ENCODE measurements around the gene ASGR1.
"Not testable (repeated sequence)": the region's sequence is repeated elsewhere in the genome, so short reads cannot be mapped to it uniquely, and the experiment has no call there.

The ASGR1 gene

DNA sequence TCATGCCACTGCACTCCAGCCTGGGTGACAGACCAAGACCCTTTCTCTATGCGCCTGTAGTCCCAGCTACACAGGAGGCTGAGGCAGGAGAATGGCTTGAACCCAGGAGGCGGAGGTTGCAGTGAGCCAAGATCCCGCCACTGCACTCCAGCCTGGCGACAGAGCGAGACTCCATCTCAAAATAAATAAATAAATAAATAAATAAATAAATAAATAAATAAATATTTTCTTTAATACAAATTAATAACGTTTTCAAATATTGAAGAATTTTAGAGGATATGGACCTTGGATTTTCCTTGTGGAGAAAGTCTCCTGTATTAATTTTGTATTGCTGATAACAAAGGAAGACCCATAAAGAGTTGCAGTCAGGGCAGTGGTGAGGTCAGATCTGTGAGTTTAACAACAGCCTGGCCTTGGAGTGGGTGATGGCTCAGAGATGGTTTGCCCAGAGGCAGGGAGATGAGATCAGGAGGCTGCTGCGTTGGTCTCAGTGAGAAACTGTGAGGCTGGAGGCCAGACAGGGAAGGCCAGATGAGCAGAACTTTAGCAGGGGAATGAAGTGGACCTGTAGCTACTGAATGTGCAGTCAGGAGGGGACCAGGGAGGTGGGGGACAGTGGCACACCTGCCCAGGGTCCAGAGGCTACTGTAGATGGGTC lies 4.4 kb upstream of the ASGR1 start:
- Histone ChIP-seq H2BK15ac (ENCODE audit: low read depth, poor library complexity, severe bottlenecking) (no peak overlapping the region), H3K36me3 (ENCODE audit: control insufficient read depth in 1 of 2, insufficient read depth in 2 of 2, low read depth in 1 of 2, low read length in 2 of 2) (peaks cover 10 to 14% of the 10 kb centered on the region in 2 experiments), H4K8ac (ENCODE audit: low read length) (no peak overlapping the region), H3K23ac (ENCODE audit: low read length in 2 of 2) (no peak overlapping the region), H3K14ac (ENCODE audit: low read length in 2 of 2) (no peak overlapping the region), H3K4me2 (ENCODE audit: low read length, poor library complexity, severe bottlenecking) (no peak overlapping the region), H4K91ac (ENCODE audit: low read length) (no peak overlapping the region), H3K27ac (ENCODE audit: low read length, poor library complexity, severe bottlenecking) (no peak overlapping the region), H3K27me3 (ENCODE audit: control insufficient read depth in 1 of 2, insufficient read depth in 1 of 2, low read length in 2 of 2) (peaks cover 0 to 7% of the 10 kb centered on the region in 2 experiments), H3K9me3 (ENCODE audit: control insufficient read depth, low read length) (no peaks in the 10 kb centered on the region), H2BK12ac (ENCODE audit: low read length in 2 of 2) (no peak overlapping the region), H2BK5ac (ENCODE audit: low read depth, low read length, poor library complexity, severe bottlenecking) (no peak overlapping the region), H3K9ac (ENCODE audit: low read length) (no peak overlapping the region), H3K4me1 (ENCODE audit: control insufficient read depth, insufficient read depth, low read depth, low read length) (peaks cover 13% of the 10 kb centered on the region), H3K4ac (ENCODE audit: low read depth in 1 of 2, low read length in 2 of 2) (no peak overlapping the region), H2AK5ac (ENCODE audit: low read length, severe bottlenecking) (peak overlapping the region; percentile 2), H2AFZ (ENCODE audit: low read depth, low read length) (no peak overlapping the region), H3K4me3 (ENCODE audit: insufficient read depth in 1 of 2, low read depth in 1 of 2, low read length in 2 of 2) (no peak overlapping the region), H2BK120ac (ENCODE audit: low read depth, low read length) (no peak overlapping the region), H3K79me1 (replicated peaks; ENCODE audit: low read length, poor library complexity, severe bottlenecking) (peaks cover 2% of the 10 kb centered on the region), H3K18ac (ENCODE audit: low read depth in 1 of 2, low read length in 2 of 2) (no peak overlapping the region)
- WGBS, result 78% methylated on average over 4 of the region's 7 CpGs
- DNase-seq, result no peak

DNA sequence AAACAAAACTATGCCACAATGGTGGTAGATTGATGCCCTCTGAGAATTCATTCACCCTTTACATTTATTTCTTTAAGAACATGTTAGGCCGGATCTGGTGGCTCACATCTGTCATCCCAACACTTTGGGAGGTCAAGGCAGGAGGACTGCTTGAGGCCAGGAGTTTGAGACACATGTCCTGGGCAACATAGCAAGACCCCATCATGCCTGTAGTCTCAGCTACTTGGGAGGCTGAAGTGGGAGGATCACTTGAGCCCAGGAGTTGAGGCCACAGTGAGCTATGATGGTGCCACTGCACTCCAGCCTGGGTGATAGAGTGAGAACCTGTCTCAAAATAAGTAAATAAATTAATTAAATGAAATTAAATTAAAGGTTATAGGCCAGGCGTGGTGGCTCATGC lies 2.9 kb upstream of the ASGR1 start:
- H4K91ac ChIP-seq (ENCODE audit: low read length); H4K8ac ChIP-seq (ENCODE audit: low read length); H3K4me2 ChIP-seq (ENCODE audit: low read length, poor library complexity, severe bottlenecking); H2AK5ac ChIP-seq (ENCODE audit: low read length, severe bottlenecking); H2AFZ ChIP-seq (ENCODE audit: low read depth, low read length); DNase-seq; H3K4me3 ChIP-seq (ENCODE audit: insufficient read depth in 1 of 2, low read depth in 1 of 2, low read length in 2 of 2); H2BK120ac ChIP-seq (ENCODE audit: low read depth, low read length); H3K9ac ChIP-seq (ENCODE audit: low read length); H3K27ac ChIP-seq (ENCODE audit: low read length, poor library complexity, severe bottlenecking); H3K79me1 ChIP-seq (replicated peaks; ENCODE audit: low read length, poor library complexity, severe bottlenecking); H3K9me3 ChIP-seq (ENCODE audit: control insufficient read depth, low read length); H2BK15ac ChIP-seq (ENCODE audit: low read depth, poor library complexity, severe bottlenecking); H3K14ac ChIP-seq (ENCODE audit: low read length in 2 of 2); H2BK5ac ChIP-seq (ENCODE audit: low read depth, low read length, poor library complexity, severe bottlenecking); H3K23ac ChIP-seq (ENCODE audit: low read length in 2 of 2); H3K4ac ChIP-seq (ENCODE audit: low read depth in 1 of 2, low read length in 2 of 2); H2BK12ac ChIP-seq (ENCODE audit: low read length in 2 of 2); H3K18ac ChIP-seq (ENCODE audit: low read depth in 1 of 2, low read length in 2 of 2): not testable (repeated sequence)
- WGBS, result 97% methylated on average over 2 of the region's 2 CpGs
- Histone ChIP-seq H3K27me3 (ENCODE audit: control insufficient read depth in 1 of 2, insufficient read depth in 1 of 2, low read length in 2 of 2) (peaks cover 0 to 20% of the 10 kb centered on the region in 2 experiments), H3K4me1 (ENCODE audit: control insufficient read depth, insufficient read depth, low read depth, low read length) (peaks cover 24% of the 10 kb centered on the region), H3K36me3 (ENCODE audit: control insufficient read depth in 1 of 2, insufficient read depth in 2 of 2, low read depth in 1 of 2, low read length in 2 of 2) (peaks cover 7 to 14% of the 10 kb centered on the region in 2 experiments)

DNA sequence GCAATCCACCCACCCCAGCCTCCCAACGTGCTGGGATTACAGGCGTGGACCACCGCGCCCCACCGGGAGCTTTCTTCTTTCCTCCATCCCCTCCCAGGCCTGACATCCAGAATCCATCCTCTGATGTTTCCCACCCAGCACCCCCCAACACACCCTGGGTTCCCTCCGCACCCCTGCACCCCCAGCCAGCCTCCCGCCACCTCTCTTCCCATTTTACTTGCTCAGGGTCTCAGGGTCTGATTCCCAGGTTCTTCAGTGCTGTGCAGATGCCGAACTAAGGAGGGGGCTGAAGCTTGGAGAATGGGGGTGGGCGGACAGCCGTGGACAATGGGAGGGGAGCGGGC lies 225 bp downstream of the ASGR1 start:
- H3K18ac ChIP-seq (ENCODE audit: low read depth in 1 of 2, low read length in 2 of 2), result no peak overlapping the region
- 94% methylated on average over 10 of the region's 11 CpGs for WGBS
- H2BK12ac ChIP-seq (ENCODE audit: low read length in 2 of 2), result no peak overlapping the region
- H3K4me2 ChIP-seq (ENCODE audit: low read length, poor library complexity, severe bottlenecking), result no peak overlapping the region
- H3K79me1 ChIP-seq (replicated peaks; ENCODE audit: low read length, poor library complexity, severe bottlenecking), result no peaks in the 10 kb centered on the region
- no peak overlapping the region for H2BK5ac ChIP-seq (ENCODE audit: low read depth, low read length, poor library complexity, severe bottlenecking)
- H3K27ac ChIP-seq (ENCODE audit: low read length, poor library complexity, severe bottlenecking), result no peak overlapping the region
- no peaks in the 10 kb centered on the region for H3K36me3 ChIP-seq (ENCODE audit: control insufficient read depth in 1 of 2, insufficient read depth in 2 of 2, low read depth in 1 of 2, low read length in 2 of 2)
- no peak for DNase-seq
- no peak overlapping the region for H2BK15ac ChIP-seq (ENCODE audit: low read depth, poor library complexity, severe bottlenecking)
- no peak overlapping the region for H3K14ac ChIP-seq (ENCODE audit: low read length in 2 of 2)
- H2AFZ ChIP-seq (ENCODE audit: low read depth, low read length), result no peak overlapping the region
- no peak overlapping the region for H3K23ac ChIP-seq (ENCODE audit: low read length in 2 of 2)
- no peak overlapping the region for H4K8ac ChIP-seq (ENCODE audit: low read length)
- H3K9ac ChIP-seq (ENCODE audit: low read length), result no peak overlapping the region
- H3K4ac ChIP-seq (ENCODE audit: low read depth in 1 of 2, low read length in 2 of 2), result no peak overlapping the region
- no peak overlapping the region for H3K4me3 ChIP-seq (ENCODE audit: insufficient read depth in 1 of 2, low read depth in 1 of 2, low read length in 2 of 2)
- no peak overlapping the region for H2AK5ac ChIP-seq (ENCODE audit: low read length, severe bottlenecking)
- H3K27me3 ChIP-seq (ENCODE audit: control insufficient read depth in 1 of 2, insufficient read depth in 1 of 2, low read length in 2 of 2), result peaks cover 15 to 49% of the 10 kb centered on the region in 2 experiments
- H2BK120ac ChIP-seq (ENCODE audit: low read depth, low read length), result no peak overlapping the region
- H3K4me1 ChIP-seq (ENCODE audit: control insufficient read depth, insufficient read depth, low read depth, low read length), result peaks cover 26% of the 10 kb centered on the region
- no peaks in the 10 kb centered on the region for H3K9me3 ChIP-seq (ENCODE audit: control insufficient read depth, low read length)
- H4K91ac ChIP-seq (ENCODE audit: low read length), result no peak overlapping the region

DNA sequence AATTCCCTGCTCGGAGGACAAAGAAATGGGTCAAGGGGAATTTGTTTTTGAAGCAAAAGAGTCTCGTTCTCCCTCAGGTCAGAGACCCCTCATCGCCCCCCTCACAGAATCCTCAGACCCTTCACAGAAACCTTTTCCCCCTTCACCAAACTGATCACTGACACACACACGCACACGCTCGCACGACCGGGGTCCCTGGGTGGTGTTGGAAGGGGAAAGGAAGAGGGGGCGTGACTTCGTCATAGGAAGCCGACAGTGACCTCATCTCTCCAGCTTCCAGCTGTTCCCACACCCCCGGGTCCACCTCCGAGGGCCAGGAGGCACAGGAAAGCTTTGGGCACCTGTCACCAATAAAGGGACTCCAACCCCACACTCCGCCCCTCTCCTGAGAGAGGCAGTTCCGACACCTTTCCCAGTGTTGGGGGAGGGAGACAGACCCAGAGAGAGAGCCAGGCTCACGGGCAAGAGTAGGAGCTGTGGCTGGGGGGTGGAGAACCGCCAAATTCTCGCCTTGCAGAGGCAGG lies 1.2 kb downstream of the ASGR1 start:
- H3K14ac ChIP-seq (ENCODE audit: low read length in 2 of 2), result no peak overlapping the region
- peak overlapping the region in 1 of 2 experiments; percentile 57 for H3K18ac ChIP-seq (ENCODE audit: low read depth in 1 of 2, low read length in 2 of 2)
- peak overlapping the region; percentile 83 for H4K8ac ChIP-seq (ENCODE audit: low read length)
- H3K4me2 ChIP-seq (ENCODE audit: low read length, poor library complexity, severe bottlenecking), result peak overlapping the region; percentile 89
- peak overlapping the region; percentile 33 to 74 for H3K4me3 ChIP-seq (ENCODE audit: insufficient read depth in 1 of 2, low read depth in 1 of 2, low read length in 2 of 2)
- H3K23ac ChIP-seq (ENCODE audit: low read length in 2 of 2), result no peak overlapping the region
- H2BK15ac ChIP-seq (ENCODE audit: low read depth, poor library complexity, severe bottlenecking), result no peak overlapping the region
- no peak overlapping the region for H2BK120ac ChIP-seq (ENCODE audit: low read depth, low read length)
- H2BK12ac ChIP-seq (ENCODE audit: low read length in 2 of 2), result no peak overlapping the region
- H3K27ac ChIP-seq (ENCODE audit: low read length, poor library complexity, severe bottlenecking), result no peak overlapping the region
- H3K9ac ChIP-seq (ENCODE audit: low read length), result peak overlapping the region; percentile 73
- WGBS, result 13% methylated on average over 9 of the region's 18 CpGs
- H3K79me1 ChIP-seq (replicated peaks; ENCODE audit: low read length, poor library complexity, severe bottlenecking), result no peaks in the 10 kb centered on the region
- H3K36me3 ChIP-seq (ENCODE audit: control insufficient read depth in 1 of 2, insufficient read depth in 2 of 2, low read depth in 1 of 2, low read length in 2 of 2), result no peaks in the 10 kb centered on the region
- H2BK5ac ChIP-seq (ENCODE audit: low read depth, low read length, poor library complexity, severe bottlenecking), result no peak overlapping the region
- no peaks in the 10 kb centered on the region for H3K9me3 ChIP-seq (ENCODE audit: control insufficient read depth, low read length)
- DNase-seq, result peak; percentile 62
- H3K4me1 ChIP-seq (ENCODE audit: control insufficient read depth, insufficient read depth, low read depth, low read length), result peaks cover 23% of the 10 kb centered on the region
- peaks cover 15 to 49% of the 10 kb centered on the region in 2 experiments for H3K27me3 ChIP-seq (ENCODE audit: control insufficient read depth in 1 of 2, insufficient read depth in 1 of 2, low read length in 2 of 2)
- no peak overlapping the region for H2AK5ac ChIP-seq (ENCODE audit: low read length, severe bottlenecking)
- no peak overlapping the region for H2AFZ ChIP-seq (ENCODE audit: low read depth, low read length)
- H4K91ac ChIP-seq (ENCODE audit: low read length), result no peak overlapping the region
- peak overlapping the region in 1 of 2 experiments; percentile 46 for H3K4ac ChIP-seq (ENCODE audit: low read depth in 1 of 2, low read length in 2 of 2)

All from mesenchymal stem cell (in vitro differentiated cells and primary cell).